HG03108 (cell line): ENCODE data around the gene COPS3.
"Not testable (repeated sequence)": the region's sequence is repeated elsewhere in the genome, so short reads cannot be mapped to it uniquely, and the experiment has no call there.

Experiments used
- ATAC-seq: cut with Tn5 transposase; IDR thresholded peaks from one replicate; pipeline ENCODE4 v1.9.1; 2021; ENCODE audit warnings: moderate library complexity; ENCODE audit not compliant: unreplicated experiment

COPS3 gene

DNA sequence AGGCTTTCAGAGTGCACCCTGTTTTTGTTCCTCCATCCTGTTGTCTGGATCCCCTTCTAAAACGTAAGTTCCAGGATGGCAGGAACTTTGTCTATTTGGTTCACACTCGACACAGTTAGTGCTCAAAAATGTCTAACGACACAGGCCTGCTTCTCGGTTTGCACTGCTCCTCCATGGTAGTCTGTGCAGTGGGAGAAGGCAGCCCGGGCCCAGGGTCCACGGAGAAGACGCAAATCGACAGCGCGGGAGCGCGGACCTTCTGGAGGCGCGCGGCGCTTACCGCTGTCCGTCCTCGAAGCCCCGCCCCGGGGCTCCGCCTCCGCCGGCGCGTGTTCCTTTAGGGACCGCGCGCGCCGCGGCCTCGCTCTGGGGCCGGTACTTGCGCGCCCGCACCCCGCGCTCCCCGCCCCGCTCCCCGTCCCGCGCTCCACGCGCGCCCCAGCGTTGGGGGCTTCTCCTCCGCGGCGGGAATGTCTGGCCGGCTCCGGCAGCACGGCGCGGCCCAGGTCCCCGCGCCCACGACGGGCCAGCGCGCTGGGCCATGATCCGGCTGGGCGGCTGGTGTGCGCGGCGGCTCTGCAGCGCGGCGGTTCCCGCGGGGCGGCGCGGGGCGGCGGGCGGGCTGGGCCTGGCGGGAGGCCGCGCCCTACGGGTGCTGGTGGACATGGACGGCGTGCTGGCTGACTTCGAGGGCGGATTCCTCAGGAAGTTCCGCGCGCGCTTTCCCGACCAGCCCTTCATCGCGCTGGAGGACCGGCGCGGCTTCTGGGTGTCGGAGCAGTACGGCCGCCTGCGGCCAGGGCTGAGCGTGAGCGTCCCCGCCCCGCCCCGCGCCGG, 22.2 kb upstream of the COPS3 start, which contains the start of gene NT5M:
Gene NT5M, plus strand, starts transcription at position 364 of the 837 bp plus-strand sequence. Its CDS starts 178 bp downstream, at position 542.
- peak; percentile 53 for ATAC-seq

DNA sequence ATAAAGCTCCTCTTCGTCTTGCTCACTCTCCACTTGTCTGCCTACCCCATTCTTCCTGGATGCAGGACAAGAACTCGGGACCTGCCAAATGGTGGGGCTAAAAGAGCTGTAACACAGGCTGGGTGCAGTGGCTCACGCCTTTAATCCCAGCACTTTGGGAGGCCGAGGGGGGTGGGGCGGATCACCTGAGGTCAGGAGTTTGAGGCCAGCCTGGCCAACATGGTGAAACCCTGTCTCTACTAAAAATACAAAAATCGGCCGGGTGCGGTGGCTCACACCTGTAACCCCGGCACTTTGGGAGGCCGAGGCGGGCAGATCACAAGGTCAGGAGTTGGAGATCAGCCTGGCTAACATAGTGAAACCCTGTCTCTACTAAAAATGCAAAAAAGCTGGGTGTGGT, 20.6 kb upstream of the COPS3 start:
- ATAC-seq: not testable (repeated sequence)

DNA sequence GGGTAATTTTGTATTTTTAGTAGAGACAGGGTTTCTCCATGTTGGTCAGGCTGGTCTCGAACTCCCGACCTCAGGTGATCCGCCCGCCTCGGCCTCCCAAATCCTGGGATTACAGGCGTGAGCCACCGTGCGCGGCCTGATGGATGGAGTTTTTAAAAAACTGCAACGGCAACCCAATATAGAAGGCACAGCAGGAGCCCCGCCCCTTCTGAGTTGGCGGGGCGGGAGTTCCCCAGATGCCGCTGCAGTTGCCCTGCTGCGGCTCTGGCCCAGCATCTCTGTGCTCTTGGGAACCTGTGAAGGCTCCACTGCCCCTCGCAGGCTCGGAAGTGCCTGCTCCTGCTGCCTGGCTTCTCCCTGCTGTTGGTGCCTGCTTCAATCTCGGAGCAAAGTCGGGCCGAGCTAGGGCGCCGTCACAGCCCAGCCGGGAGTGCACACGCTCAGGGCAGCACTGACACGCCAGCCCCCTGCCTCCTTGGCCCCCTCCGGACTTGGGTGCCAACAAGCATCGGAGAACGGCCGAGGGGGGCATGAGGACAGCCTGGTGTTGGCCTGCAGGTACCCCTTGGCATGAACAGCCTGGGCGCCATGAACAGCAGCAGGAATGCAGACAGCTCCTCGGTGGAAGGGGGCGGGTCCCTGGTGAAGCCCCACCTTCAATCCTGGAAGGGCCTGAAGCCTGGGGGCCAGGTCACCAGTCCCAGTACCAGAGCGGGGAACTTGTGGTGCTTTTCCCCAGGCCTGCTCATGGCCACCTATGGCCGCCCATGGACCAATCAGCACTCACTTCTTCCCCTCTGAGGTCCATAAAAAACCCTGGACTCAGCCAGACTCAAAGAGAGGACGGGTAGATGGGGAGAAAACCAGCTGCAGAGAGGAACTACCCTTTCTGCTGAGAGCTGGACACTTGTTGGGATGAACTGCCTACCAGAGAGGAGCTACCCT, 19.9 kb upstream of the COPS3 start:
- ATAC-seq: no peak

DNA sequence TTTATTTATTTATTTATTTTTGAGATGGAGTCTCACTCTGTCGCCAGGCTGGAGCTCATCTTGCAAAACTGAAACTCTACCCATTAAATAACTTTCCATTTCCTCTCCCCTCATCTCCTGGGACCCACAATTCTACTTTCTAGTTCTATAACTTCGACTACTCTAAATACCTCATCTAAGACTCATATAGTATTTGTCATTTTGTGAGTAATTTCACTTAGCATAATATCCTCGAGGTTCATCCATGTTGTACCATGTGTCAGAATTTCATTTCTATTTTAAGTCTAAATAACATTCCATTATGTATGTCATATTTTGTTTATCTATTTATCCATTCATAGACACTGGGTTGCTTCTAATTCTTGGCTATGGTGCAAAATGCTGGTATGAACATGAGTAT, 17.1 kb upstream of the COPS3 start:
- no peak for ATAC-seq

DNA sequence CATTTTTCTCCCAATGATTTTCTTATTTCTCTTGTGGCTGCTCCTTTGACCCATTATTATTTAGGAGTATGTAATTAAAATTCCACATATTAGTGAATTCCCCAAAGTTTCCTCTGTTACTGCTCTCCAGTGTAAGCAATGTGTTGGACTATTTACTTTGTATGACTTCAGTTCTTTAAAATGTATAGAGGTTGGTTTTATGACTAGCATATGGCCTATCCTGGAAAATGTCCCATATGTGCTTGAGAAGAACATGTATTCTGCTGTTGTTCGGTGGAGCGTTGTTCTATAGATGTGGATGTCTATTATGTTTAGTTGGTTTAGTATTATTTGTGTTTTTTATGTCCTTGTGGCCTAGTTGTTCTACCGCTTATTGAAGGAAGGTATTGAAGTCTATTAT, 16.2 kb upstream of the COPS3 start:
- no peak for ATAC-seq

DNA sequence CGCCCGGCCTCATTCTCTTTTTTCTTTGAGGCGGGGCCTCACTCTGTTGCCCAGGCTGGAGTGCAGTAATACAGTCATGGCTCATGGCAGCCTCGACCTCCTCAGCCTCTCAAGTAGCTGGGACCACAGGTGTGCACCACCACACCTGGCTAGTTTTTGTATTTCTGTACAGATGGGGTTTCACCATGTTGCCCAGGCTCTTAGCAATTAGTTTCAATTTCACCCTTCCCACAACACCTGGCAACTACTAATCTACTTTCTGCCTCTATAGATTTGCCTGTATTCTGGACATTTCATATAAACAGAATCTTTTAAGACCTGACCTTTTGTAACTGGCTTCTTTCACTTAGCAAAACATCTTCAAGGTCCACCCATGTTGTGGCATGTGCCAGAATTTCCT, 14.1 kb upstream of the COPS3 start:
- no peak for ATAC-seq

DNA sequence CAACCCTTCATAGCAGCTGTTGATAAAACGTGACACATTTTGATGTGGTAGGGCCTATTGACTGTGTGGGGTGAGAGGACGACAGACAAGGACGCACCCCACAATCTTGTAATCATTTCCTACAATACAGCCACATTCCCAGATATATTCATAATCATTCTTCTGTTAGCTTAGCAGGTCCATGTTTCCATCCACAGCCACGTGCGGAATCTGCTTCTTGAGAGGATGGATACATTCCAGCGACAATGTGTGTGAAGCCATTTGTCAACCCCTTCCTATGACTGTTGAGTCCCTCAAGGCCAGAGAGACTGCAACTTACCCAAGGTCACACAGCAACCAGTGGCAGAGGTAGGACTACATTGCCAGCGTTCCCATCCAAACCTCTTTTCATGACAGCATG, 8.7 kb upstream of the COPS3 start:
- ATAC-seq: no peak

DNA sequence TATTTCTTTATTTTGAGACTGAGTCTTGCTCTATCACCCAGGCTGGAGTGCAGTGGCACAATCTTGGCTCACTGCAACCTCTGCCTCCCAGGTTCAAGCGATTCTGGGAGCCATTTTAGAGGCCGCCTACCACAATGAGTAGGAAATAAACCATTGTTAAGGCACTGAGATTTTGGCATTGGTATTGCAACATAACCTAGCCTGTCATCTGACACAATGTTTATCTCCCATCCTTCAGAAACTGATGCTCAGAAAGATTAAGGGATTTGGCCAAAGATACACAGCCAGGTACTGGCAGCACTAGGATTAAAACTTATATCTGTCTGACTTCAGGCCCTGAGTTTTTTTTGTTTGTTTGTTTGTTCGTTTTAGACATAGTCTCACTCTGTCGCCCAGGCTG, 8.0 kb upstream of the COPS3 start:
- no peak for ATAC-seq

DNA sequence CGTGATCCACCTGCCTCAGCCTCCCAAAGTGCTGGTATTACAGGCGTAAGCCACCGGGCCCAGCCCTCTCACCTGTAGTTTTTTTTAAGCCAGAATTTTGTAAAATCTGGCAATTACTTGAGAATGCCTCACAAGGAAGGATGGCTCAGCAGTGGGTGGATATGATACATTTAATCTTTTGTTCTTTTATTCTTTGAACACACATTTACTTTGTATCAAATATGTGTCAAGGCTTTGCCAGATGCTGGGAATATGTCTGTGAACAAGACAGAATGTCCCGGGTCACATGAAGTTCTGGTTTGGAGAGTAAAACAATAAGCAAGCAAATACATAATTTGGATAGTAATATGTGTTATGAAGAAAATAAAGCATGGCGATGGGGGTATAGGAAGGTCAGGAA, 4.9 kb upstream of the COPS3 start:
- no peak for ATAC-seq

DNA sequence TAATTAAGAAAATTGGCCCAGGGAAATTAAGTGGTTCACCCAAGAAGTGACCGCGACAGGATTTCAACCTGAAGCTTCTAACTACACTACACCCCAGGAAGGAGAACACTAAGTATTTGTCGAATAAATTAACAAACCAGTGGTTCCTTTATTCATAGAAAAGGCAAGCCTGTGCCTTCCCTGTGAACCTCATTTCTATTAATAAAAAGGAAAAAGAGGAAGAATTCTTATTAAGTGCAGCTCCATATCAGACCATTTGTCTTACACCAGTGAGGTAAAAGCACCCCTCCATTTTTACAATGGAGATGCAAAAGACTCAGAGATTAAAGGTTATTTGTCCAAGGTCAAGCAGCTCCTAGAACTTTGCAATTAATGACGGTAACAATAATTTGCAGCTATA, 1.7 kb downstream of the COPS3 start:
- no peak for ATAC-seq

DNA sequence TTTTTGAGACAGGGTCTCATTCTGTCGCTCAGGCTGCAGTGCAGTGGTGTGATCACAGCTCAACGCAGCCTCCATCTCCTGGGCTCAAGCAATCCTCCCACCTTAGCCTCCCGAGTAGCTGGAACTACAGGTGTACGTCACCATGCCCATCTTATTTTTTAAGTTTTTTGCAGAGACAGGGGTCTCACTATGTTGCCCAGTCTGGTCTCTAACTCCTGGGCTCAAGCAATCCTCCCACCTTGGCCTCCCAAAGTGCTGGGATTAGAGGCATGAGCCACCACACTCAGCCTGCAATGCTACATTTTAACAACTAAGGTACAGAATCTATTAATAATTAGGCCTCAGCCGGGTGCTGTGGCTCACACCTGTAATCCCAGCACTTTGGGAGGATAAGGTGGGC, 3.6 kb downstream of the COPS3 start:
- not testable (repeated sequence) for ATAC-seq

DNA sequence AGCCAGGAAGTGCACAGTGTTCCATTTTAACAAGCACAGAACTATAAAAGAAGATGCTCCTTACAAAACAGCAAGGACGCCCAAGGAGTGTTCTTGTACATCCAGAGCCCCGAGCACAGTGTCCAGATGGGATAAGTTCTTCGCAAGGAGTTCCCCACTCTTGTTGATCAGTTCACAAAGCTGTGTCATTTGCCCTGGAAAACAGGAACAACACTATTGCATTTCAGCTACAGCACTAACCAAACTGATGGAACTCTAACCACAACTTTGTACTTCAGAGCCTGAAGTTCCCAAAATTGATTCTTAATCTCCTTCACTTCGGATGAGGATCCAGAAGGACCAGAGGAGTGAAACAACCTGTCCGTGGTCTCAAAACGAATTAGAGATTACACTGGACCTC, 5.1 kb downstream of the COPS3 start:
- ATAC-seq: no peak

DNA sequence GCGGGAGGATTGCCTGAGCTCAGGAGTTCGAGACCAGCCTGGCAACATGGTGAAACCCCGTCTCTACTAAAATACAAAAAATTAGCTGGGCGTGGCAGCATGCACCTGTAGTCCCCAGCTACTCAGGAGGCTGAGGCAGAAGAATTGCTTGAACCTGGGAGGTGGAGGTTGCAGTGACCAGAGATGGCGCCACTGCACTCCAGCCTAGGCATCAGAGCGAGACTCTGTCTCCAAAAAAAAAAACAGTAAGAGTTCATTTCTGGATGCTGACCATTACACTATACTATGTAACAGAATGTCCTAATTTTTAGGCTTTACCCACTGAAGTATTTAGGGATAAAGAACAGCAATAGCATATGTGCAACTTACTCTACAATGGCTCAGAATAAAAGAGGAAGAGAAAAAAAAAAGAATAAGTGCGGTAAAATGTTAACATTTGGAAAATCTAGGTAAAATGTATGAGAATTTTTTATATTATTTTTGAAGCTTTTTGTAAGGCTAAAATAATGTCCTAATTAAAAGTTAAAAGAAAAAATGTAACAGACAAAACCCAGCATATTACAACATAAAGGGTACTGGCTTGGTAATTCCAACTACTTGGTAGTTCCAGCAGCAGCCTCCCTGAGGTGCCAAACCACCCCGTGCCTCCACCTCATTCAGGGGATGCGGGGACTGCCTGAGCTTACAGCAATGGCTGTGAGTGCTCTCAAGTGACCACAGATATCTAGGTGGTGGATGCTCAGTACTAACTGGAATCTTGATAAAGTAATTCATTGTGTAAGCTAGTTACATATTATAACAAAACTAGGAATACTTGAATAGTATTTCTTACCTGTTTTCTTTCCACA, 10.9 kb downstream of the COPS3 start:
- ATAC-seq: no peak

DNA sequence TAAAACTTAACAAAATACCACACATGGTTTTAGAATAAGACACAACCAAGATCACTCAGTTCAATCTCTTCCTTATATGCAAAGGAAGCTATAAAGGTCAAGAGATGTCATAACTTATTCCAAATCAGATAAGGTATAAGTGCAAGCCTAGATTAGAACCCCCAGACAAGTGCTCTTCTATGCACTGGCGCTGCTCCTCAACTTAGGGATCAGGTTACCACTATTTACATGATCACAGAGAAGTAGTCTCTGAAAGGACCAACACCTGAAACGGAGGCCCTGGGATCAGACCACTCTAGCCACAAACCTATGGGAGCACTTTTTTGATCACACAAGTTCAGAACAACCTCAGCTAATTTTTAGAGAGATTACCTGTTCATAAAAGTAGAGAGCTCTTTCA, 16.6 kb downstream of the COPS3 start:
- ATAC-seq: no peak

DNA sequence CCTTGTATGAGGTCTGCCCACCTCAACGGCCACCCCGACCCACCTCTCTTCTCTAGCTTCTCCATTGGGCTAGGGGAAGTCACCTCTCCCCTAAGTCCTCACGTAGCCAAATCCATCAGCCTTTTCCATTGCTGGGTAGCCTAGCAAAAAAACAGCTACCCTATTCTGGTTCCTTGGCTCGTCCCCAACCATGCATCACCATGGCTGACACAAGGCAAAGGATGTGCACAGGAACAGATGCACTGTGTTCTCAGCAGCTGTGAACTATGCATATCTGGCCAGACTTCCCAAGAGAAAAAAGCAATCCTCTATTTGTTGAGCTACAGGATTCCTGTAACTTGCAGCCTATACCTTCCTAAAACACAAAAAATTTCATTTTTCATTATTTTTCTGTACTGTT, 22.0 kb downstream of the COPS3 start:
- no peak for ATAC-seq

DNA sequence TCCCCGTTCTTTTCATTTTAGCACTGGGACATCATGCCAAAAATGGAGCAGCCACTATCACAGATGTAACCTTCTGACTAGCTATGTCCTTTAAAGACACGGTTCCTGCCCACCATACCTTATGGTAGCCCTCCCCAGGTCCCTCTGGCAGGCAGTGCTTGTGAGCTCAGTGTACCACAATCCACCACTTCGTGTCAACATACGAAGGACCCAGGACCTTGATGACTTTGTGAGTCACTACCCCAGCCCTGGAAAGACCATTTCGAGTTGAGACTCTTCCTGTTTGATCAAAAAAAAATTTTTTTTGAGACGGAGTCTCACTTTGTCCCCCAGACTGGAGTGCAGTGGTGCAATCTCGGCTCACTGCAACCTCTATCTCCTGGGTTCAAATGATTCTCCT, 23.0 kb downstream of the COPS3 start:
- ATAC-seq: no peak

DNA sequence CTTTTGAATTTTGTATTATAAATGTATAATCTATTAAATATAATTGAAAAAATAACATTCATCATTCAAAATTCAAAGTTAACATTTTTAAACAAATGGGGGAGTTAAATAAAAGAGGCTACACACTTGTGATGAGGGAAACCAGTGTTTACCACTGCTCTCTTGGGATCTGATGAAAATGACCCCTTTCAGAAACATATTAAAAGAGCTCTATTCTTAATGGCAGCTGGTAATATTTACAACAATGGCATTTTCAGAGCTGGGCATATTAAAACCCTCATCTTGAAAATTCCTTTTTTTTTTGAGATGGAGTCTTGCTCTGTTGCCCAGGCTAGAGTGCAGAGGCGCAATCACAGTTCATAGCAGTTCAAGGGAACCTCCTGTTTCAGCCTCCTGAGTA, 24.7 kb downstream of the COPS3 start:
- no peak for ATAC-seq

DNA sequence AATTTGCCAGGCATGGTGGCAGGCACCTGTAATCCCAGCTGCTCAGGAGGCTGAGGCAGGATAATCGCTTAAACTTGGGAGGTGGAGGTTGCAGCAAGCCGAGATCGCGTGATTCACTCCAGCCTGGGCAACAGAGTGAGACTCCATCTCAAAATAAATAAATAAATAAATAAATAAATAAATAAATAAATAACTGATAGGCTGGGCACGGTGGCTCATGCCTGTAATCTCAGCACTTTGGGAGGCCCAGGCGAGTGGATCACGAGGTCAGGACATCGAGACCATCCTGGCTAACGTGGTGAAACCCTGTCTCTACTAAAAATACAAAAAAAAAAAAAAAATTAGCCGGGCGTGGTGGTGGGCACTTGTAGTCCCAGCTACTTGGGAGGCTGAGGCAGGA, 25.4 kb downstream of the COPS3 start:
- ATAC-seq: not testable (repeated sequence)

DNA sequence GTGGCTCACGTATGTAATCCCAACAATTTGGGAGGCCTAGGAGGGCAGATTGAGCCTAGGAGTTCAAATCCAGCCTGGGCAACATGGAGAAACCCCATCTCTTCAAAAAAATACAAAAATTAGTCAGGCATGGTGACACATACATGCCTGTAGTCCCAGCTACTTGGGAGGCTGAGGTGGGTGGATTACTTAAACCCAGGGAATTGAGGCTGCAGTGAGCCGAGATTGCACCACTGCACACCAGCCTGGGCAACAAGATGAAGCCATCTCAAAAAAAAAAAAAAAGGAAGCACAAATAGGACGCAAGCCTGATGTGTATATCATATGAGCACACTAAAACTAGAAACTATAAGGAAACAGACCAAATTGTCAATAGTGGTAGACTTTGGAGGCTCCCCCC, 27.0 kb downstream of the COPS3 start:
- no peak for ATAC-seq

DNA sequence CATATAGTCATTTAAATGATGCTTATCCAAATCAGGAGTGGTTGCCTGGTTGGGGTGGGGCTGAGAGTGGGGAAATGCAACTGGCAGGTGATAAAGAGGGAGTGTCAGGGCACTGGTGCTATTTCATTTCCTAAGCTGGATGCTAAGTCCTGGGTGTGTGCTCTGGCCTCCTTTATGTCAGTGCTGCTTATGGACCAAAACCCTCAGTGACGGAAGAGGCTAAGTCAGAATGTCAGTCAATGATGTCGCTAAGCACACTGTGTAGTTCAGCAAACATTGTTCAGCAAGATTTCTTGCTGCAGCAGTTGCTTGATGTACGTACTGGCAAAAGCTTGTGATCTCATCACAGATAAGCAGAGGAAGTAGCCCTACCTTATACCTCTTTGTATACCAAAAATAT, 27.6 kb downstream of the COPS3 start:
- ATAC-seq: no peak

DNA sequence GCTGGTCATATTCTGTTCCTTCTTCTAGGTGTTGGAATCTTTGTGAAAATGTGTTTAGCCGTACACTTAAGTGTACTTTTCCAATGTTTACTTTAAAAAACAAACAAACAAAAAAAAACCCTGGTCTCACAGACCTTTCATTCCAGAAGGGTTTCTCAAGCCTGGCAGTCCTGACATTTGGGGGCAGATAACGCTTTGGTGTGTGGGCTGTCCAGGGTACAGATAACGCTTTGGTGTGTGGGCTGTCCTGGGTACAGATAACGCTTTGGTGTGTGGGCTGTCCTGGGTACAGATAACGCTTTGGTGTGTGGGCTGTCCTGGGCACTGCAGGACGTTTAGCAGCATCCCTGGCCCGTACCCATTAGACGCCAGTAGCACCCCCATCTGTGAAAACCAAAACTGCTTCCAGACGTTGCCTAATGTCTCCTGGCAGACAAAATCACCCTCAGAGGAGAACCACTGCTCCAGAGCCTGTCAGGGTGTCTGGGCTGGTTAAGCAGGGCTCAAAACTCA, 28.8 kb downstream of the COPS3 start:
- no peak for ATAC-seq
